ENCODE results near the gene NR2F1.

The NR2F1 gene

DNA sequence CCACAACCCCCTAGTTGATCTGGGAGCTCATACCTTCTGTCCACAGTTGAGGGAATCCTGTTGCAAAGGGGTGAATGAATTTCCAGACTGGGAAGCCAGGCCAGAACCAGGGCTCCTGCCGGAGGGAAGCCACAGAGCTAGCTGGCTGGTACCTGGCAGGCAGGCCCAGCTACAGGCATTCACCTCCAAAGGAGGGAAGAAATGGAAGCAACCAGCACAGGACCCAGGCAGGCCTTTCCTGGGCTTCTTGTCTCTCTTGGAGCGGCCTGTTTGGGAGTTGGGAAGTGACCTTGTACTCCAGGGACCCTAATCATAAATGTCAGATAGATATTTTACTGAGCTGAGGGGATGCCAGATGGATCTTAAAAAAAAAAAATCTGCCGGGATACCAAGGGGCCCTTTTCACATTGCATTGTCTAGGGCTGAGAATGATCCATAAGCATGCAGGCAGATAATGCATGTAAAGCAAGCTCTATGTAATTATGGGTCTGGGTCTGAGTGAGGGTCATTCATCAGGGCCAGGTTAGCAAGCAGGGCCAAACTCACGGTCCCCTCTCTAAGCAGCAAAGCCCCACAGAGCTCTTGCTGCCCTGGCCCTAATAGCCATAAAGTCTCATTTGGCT, 8.4 kb downstream of the NR2F1 start:
- no peak for DNase-seq (ENCODE audit: low read depth)

DNA sequence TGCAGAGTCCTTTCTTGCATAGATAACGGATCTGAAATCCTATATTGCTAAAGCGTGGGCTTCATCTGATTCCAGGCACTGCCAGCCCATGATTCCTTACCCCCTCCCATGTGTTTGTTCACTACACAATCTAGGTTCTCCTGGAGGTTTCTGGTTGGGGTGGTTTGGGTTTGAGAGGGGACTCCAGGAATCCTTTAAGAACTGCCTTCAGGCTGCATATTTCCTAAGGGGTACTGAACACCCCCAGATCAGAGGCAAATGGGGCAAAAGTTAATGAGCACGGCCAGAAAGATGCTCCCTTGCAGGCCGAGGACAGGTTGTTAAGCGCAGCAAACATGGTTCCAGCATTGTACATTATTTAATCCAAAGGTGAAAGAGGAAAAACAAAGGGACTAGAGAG, 9.9 kb downstream of the NR2F1 start:
- DNase-seq (ENCODE audit: low read depth) = no peak

DNA sequence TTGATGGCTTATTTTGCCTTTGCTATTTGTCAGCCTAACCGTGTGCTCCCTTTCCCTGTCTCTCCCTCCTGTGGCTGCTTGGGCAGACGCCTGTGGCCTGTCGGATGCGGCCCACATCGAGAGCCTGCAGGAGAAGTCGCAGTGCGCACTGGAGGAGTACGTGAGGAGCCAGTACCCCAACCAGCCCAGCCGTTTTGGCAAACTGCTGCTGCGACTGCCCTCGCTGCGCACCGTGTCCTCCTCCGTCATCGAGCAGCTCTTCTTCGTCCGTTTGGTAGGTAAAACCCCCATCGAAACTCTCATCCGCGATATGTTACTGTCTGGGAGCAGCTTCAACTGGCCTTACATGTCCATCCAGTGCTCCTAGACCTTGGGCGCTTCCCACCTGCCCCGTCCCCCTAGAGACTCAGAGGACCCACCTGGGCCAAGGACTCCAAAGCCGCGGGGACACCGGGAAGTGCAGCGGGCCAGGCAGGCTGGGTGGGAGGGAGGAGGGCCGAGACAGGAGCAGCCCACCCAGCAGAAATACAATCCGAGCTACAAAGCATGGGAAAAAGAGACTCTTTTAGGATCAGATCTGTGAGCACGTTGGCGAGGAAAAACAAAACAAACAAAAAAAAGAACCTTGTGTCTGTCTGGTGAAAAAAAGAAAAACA, 10.6 kb downstream of the NR2F1 start:
- no peak for DNase-seq (ENCODE audit: low read depth)

- DNase-seq (ENCODE audit: low read depth) = no peak
Observed at GRCh38 chr5:93594591-93595419, 11.8 kb downstream of the NR2F1 start.

GRCh38 chr5:93595420-93596147, 12.6 kb downstream of the NR2F1 start:
- DNase-seq (ENCODE audit: low read depth) = no peak

GRCh38 chr5:93596310-93596675, 13.3 kb downstream of the NR2F1 start:
- no peak for DNase-seq (ENCODE audit: low read depth)

GRCh38 chr5:93596676-93597490, 13.9 kb downstream of the NR2F1 start:
- no peak for DNase-seq (ENCODE audit: low read depth)

DNA sequence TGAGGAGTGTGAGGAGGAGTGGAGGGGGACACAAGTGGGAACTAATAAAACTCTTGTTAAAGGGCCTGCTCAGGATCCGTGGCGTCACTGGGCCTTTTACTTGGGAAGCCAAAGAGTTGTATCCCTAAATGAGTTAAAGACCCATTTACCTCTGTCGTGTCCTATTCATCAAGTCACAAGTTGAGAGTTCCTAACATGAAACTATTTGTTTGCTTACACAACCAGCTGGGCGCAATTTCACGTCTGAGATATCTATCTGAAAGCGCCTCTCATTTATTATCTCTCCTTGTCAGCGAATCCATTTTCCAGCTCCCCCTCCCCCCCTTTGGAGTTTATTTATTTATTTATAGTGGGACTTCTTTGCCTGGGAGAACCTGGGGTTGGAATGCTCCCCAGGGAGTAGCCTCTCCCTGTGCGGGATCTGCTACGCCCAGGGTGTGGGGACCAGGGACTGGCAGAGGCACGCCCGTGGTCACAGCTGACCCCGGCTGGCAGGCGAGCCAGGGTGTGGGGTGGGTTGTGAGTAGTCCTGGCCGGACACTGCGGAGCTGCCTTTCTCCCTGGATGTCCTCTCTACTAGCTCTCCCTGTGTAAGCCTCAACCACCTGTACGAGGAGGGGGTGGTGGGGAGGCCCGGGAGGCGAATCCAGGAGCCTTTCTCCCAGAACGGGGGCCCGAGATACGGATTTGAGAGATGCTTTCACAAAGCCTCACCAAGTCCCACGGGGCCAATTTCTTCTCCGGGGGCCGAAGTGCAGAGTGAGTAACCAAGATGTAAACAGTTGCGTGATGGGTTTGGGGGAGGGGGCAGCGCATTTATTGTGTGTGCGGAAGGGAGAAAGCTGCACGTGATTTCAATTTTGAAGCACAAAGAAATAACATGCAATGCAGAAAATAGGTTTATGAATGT, 15.3 kb downstream of the NR2F1 start:
- DNase-seq (ENCODE audit: low read depth) = no peak

DNA sequence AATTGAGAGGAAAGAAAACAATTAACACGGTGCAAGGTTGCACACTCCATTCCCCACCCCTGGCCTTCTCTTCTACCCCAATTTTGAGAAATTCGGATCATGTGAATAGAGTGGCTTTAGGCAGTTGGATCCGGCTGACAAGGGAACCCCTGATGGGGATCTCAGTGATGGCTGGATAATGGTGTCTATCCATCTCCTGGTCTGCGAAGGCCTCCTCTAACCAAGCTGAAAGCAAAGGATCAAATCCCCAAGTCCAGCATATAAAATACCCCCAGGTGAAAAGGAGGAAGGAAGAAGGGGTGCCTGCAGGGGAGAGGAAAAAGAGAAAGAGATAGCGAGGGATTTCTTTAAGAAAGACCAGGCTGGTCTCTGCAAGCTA, 16.0 kb downstream of the NR2F1 start:
- DNase-seq (ENCODE audit: low read depth) = no peak

DNA sequence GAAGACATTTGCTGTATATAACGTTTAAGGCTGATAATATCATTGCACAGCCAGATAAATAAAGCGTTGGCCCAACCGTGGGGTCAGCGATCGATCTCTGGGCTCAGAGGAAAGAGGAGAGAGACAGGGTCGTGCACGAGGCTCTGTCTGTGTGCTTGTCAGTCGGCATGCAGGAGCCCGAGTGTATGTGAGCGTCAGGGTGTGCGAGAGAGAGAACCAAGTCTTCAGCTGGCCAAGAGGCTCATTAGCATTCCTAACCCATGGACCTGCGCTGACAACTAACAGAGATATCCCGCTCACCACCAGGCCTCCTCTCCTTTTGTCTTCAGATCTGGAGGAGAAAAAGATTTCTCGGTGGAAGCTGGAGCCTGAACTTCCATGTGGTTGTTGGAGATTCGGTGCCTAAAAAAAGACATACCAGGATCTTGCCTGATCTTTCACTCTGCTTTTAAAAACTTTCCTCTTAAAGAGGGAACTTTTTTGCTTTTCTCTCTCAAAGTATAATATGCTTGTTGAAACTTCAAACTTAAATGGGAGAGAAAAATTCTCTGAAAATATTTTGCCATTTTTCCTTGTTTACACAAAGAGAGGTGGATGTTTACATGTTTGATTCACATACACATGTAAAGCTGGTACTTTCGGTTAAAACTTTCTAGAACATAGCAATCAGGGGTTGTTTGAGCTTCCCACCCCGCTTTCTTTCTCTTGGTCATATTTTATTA, 16.5 kb downstream of the NR2F1 start:
- no peak for DNase-seq (ENCODE audit: low read depth)

GRCh38 chr5:93600409-93601070, 17.5 kb downstream of the NR2F1 start:
- DNase-seq (ENCODE audit: low read depth) = no peak

GRCh38 chr5:93601071-93601801, 18.2 kb downstream of the NR2F1 start:
- no peak for DNase-seq (ENCODE audit: low read depth)

DNA sequence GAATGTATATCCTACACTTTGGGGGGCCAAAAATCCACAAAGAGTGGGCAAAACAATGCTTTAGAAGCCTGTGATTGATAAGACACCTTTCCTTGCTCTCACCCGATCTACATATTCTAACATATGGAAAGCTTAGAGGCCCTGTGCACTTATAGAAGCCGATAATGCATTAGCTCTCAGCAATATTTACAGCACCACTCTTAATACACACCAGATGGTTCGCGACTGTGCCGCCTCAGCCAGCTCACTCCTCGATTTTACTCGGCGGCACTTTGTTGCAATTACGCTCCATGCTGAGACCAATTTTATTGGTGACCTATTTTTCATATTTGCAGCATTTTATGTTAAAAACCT, 18.8 kb downstream of the NR2F1 start:
- no peak for DNase-seq (ENCODE audit: low read depth)

DNA sequence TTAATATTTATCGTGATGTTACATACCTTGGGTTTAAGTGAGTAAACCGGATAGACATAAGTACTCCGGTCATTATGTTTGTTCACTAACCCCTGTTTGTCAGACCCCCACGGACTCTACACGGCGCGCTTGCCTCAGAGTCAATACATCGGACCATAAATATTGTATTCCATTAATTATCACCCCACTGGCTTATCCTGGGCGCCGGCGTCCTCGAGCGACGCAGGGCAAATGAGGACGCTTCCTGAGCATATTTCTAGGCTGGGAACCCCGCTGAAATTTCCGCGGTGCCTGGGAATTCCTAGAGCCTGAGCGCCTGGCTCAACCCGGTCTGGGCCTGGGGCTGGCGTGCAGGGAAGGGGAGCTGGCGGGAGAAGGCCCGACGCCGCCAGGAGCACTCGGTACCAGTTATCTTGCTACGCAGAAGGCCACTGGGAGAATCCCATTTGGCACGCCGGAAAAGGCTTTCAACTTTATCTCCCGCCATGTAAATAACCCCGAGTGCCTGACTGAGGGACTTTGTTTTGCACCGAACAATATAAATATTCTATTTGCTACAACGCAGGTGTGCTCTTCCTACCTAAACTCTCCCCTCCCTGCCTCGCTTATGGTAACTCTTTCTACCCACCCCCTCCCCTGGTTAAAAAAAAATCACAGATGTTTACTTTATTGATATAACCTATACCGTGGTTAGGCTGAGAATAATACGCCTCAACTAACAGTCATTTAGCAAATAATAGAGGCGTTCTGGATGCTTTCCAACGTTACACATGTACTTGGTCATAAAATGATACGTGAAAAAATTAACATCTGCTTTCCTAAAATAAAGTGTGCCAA, 19.4 kb downstream of the NR2F1 start:
- no peak for DNase-seq (ENCODE audit: low read depth)

- no peak for DNase-seq (ENCODE audit: low read depth)
Observed at GRCh38 chr5:93603078-93603792, 20.2 kb downstream of the NR2F1 start.

- no peak for DNase-seq (ENCODE audit: low read depth)
Observed at GRCh38 chr5:93603793-93604643, 21.0 kb downstream of the NR2F1 start.

Data from stimulated activated CD8-positive, alpha-beta memory T cell treated with anti-CD3 and anti-CD28 coated beads, Interleukin-15, amount 100 ng/mL, for 24 hours (primary cell).